Colonic mucosa (tissue), 4 donors: ENCODE measurements around the gene AP2A2. TPM values are rescaled to one million over a fixed set of nuclear protein-coding genes. Genes with fewer than 3 reads are reported as not detected.

Source experiments
- DNase-seq: peaks from one replicate; pipeline ENCODE4 v3.0.0-alpha.2; 2020
- H3K27ac ChIP-seq: fragments of 200-600 bp; one replicate; pipeline ENCODE4 v1.8.0; 2021
- H3K27me3 ChIP-seq: fragments of 200-600 bp; one replicate; pipeline ENCODE4 v1.8.0; 2021
- H3K36me3 ChIP-seq: fragments of 200-600 bp; one replicate; pipeline ENCODE4 v1.8.0; 2021
- H3K4me1 ChIP-seq: fragments of 200-600 bp; one replicate; pipeline ENCODE4 v1.8.0; 2021; ENCODE audit warnings: mild to moderate bottlenecking
- H3K4me3 ChIP-seq: fragments of 200-600 bp; one replicate; pipeline ENCODE4 v1.8.0; 2021
- H3K9ac ChIP-seq, 2 donors: one replicate each; pipeline ENCODE4 v1.7.0; 2013; ENCODE audit warnings: control low read depth in 2 of 2, low read depth in 2 of 2, low read length in 2 of 2
- H3K9me3 ChIP-seq: fragments of 200-600 bp; one replicate; pipeline ENCODE4 v1.8.0; 2021
- CTCF ChIP-seq: fragments of 200-600 bp; IDR thresholded peaks from one replicate; pipeline ENCODE4 v1.8.0; 2022; ENCODE audit warnings: antibody characterized with exemption, mild to moderate bottlenecking
- intact Hi-C: fragments of 100-400 bp; cut with DNase I; formaldehyde crosslinking; loops from one replicate; pipeline ENCODE4 v1.14.1; 2022
- total RNA-seq, 2 donors: library from RNA; stranded (reverse); fragmentation: NEBNext Ultra II Directional in 1 of 2; extraction: Animal tissue kit (Norgen Biotek cat#: 25700) in 1 of 2; gene quantifications; one replicate each; pipeline ENCODE4 v1.2.1, GENCODE V29; 2021
- donor health status: healthy.
- donor health status: DM: no; HTN: no; CAD: no.
- donor health status: DM: no; HTN: no; CAD: no.

The AP2A2 gene
- total RNA-seq, 2 donors from 2014 or later, result 69.4 to 72.5 TPM

GRCh38 chr11:1009991-1010390 lies 84.3 kb downstream of the AP2A2 start:
- H3K4me3 ChIP-seq, result no peak overlapping the region
- no peaks in the 10 kb centered on the region for H3K27me3 ChIP-seq
- no peak overlapping the region for H3K9ac ChIP-seq
- H3K9me3 ChIP-seq, result no peaks in the 10 kb centered on the region
- DNase-seq, result no peak
- intact Hi-C loops, result no loop called here
- no peak for TF ChIP-seq CTCF
- H3K4me1 ChIP-seq, result no peaks in the 10 kb centered on the region
- no peak overlapping the region for H3K27ac ChIP-seq
- peaks cover 21% of the 10 kb centered on the region for H3K36me3 ChIP-seq

GRCh38 chr11:1010551-1011319 lies 85.1 kb downstream of the AP2A2 start:
- Histone ChIP-seq H3K27ac (no peak overlapping the region), H3K4me3 (no peak overlapping the region)
- intact Hi-C loops, result no loop called here

GRCh38 chr11:1011320-1011698 lies 85.6 kb downstream of the AP2A2 start:
- DNase-seq, result no peak
- no peak overlapping the region for H3K27ac ChIP-seq
- no peak for TF ChIP-seq CTCF
- H3K4me3 ChIP-seq, result no peak overlapping the region
- H3K27me3 ChIP-seq, result no peaks in the 10 kb centered on the region
- intact Hi-C loops, result no loop called here
- no peak overlapping the region for H3K9ac ChIP-seq
- peaks cover 21% of the 10 kb centered on the region for H3K36me3 ChIP-seq
- H3K9me3 ChIP-seq, result no peaks in the 10 kb centered on the region
- H3K4me1 ChIP-seq, result no peaks in the 10 kb centered on the region

More at GRCh38 chr11:1010551-1011319, 85.1 kb downstream of the AP2A2 start:
- no peak for TF ChIP-seq CTCF
- Histone ChIP-seq H3K9ac (no peak overlapping the region), H3K9me3 (no peaks in the 10 kb centered on the region), H3K27me3 (no peaks in the 10 kb centered on the region), H3K4me1 (no peaks in the 10 kb centered on the region), H3K36me3 (peaks cover 21% of the 10 kb centered on the region)
- DNase-seq, result no peak

GRCh38 chr11:1012291-1012690 lies 86.6 kb downstream of the AP2A2 start:
- Histone ChIP-seq H3K9me3 (no peaks in the 10 kb centered on the region), H3K36me3 (peaks cover 21% of the 10 kb centered on the region), H3K4me1 (no peaks in the 10 kb centered on the region), H3K27ac (no peak overlapping the region), H3K27me3 (no peaks in the 10 kb centered on the region), H3K9ac (no peak overlapping the region), H3K4me3 (no peak overlapping the region)
- no peak for TF ChIP-seq CTCF
- DNase-seq, result no peak
- intact Hi-C loops, result no loop called here

GRCh38 chr11:1012740-1013630 lies 87.3 kb downstream of the AP2A2 start:
- no peak overlapping the region for H3K4me3 ChIP-seq
- no peak for TF ChIP-seq CTCF
- H3K27ac ChIP-seq, result no peak overlapping the region
- H3K4me1 ChIP-seq, result no peaks in the 10 kb centered on the region
- no peak overlapping the region for H3K9ac ChIP-seq
- H3K9me3 ChIP-seq, result no peaks in the 10 kb centered on the region
- DNase-seq, result no peak
- H3K27me3 ChIP-seq, result no peaks in the 10 kb centered on the region
- intact Hi-C loops, result no loop called here
- H3K36me3 ChIP-seq, result peaks cover 16% of the 10 kb centered on the region
